GM12878 (cell line): Measurements from ENCODE around the gene SHB. TPM values are rescaled to one million over a fixed set of nuclear protein-coding genes. Genes with fewer than 3 reads are reported as not detected.

Experiments
- ATAC-seq: fragments of 200-7000 bp; cut with Tn5 transposase; 3 replicates; pipeline ENCODE4 v1.9.1; 2020; ENCODE audit warnings: mild to moderate bottlenecking, moderate library complexity
- BruUV-seq: library from RNA; stranded (reverse); fragments of 400-500 nt; replicated peaks from 2 replicates; lab custom pipeline; 2021; lab: Mats Ljungman, UMichigan
- CTCF ChIA-PET: fragments of 300-600 bp; sonication (Branson Sonifier 250); formaldehyde crosslinking; extraction: SDS; loops from one replicate; lab custom pipeline; 2021; ENCODE audit warnings: inconsistent platforms; lab: Yijun Ruan, JAX
- POLR2A ChIA-PET: fragments of 350-600 bp; formaldehyde crosslinking; extraction: SDS; loops from one replicate; lab custom pipeline; 2021; ENCODE audit warnings: inconsistent platforms; lab: Charles Lee
- RAD21 ChIA-PET: fragments of 300-600 bp; sonication (Branson Sonifier 250); formaldehyde crosslinking; loops from one replicate; lab custom pipeline; 2023; ENCODE audit warnings: antibody characterized with exemption; ENCODE audit not compliant: unreplicated experiment; lab: Charles Lee
- SMC1A ChIA-PET: fragments of 300-600 bp; sonication (Branson Sonifier 250); formaldehyde crosslinking; loops from one replicate; lab custom pipeline; 2023; ENCODE audit not compliant: unreplicated experiment, uncharacterized antibody; lab: Charles Lee
- DNase-seq: peaks from one replicate; pipeline ENCODE4 v3.0.0-alpha.2; 2011; ENCODE audit warnings: low read depth, low spot score
- FAIRE-seq: peaks from 3 replicates; lab custom pipeline; 2011; peaks lifted over from hg19 to GRCh38; lab: Jason Lieb, UNC
- H2AFZ ChIP-seq: 2 replicates; pipeline ENCODE4 v1.6.0; 2011; ENCODE audit warnings: low read depth, low read length, control low read depth; ENCODE audit not compliant: control insufficient read depth
- H3K27ac ChIP-seq: 2 replicates; pipeline ENCODE4 v1.5.1; 2011; ENCODE audit warnings: control low read depth; ENCODE audit not compliant: control insufficient read depth, insufficient read depth
- H3K27me3 ChIP-seq, 2 experiments: replicated peaks in 1 of 2; 2 replicates each; pipeline versions ENCODE4 v1.6.0 to v1.6.1; 2011; ENCODE audit warnings: low read length in 1 of 2; ENCODE audit not compliant: control insufficient read depth in 2 of 2, insufficient read depth in 2 of 2
- H3K36me3 ChIP-seq, 2 experiments: 2 replicates each; pipeline ENCODE4 v1.5.1; 2011; ENCODE audit warnings: low read length in 1 of 2; ENCODE audit not compliant: control insufficient read depth in 2 of 2, insufficient read depth in 2 of 2
- H3K4me1 ChIP-seq: 2 replicates; pipeline ENCODE4 v1.6.1; 2011; ENCODE audit warnings: mild to moderate bottlenecking, low read length, moderate library complexity, mixed read lengths; ENCODE audit not compliant: control insufficient read depth, insufficient read depth
- H3K4me2 ChIP-seq: 2 replicates; pipeline ENCODE4 v1.6.0; 2011; ENCODE audit warnings: control low read depth; ENCODE audit not compliant: control insufficient read depth, insufficient read depth
- H3K4me3 ChIP-seq: fragments of 200-600 bp; sonication (generic); 2 replicates; pipeline ENCODE4 v1.5.1; 2016
- H3K79me2 ChIP-seq: 2 replicates; pipeline ENCODE4 v1.6.0; 2011; ENCODE audit warnings: low read length; ENCODE audit not compliant: control insufficient read depth, insufficient read depth
- H3K9ac ChIP-seq: 2 replicates; pipeline ENCODE4 v1.8.0; 2011; ENCODE audit warnings: low read length, control low read depth, mixed read lengths; ENCODE audit not compliant: control insufficient read depth, insufficient read depth
- H3K9me3 ChIP-seq: replicated peaks from 3 replicates; pipeline ENCODE4 v1.5.1; 2011; ENCODE audit warnings: mild to moderate bottlenecking, low read length; ENCODE audit not compliant: control insufficient read depth, insufficient read depth
- H4K20me1 ChIP-seq: 2 replicates; pipeline ENCODE4 v1.6.0; 2011; ENCODE audit not compliant: control insufficient read depth, insufficient read depth
- BCL3 ChIP-seq: IDR thresholded peaks from 2 replicates; pipeline ENCODE4 v1.6.1; 2011; ENCODE audit warnings: borderline replicate concordance, low read depth, mild to moderate bottlenecking, moderate library complexity, low read length; ENCODE audit not compliant: insufficient read depth, poor library complexity, severe bottlenecking
- BCLAF1 ChIP-seq: fragments of 450-650 bp; IDR thresholded peaks from 2 replicates; pipeline ENCODE4 v1.6.1; 2017; ENCODE audit warnings: antibody characterized with exemption, mild to moderate bottlenecking, moderate library complexity
- CEBPZ ChIP-seq: fragments of 150-350 bp; IDR thresholded peaks from 2 replicates; pipeline ENCODE4 v1.6.1; 2016; ENCODE audit warnings: low read depth, low read length
- ELK1 ChIP-seq: IDR thresholded peaks from 2 replicates; pipeline ENCODE4 v1.6.1; 2012; ENCODE audit warnings: low read depth, low read length, improper control_type of control experiment
- MXI1 ChIP-seq: fragments of 150-350 bp; IDR thresholded peaks from 2 replicates; pipeline ENCODE4 v1.6.1; 2011; ENCODE audit warnings: low read depth, mild to moderate bottlenecking, inconsistent platforms, low read length, improper control_type of control experiment
- PML ChIP-seq: IDR thresholded peaks from 2 replicates; pipeline ENCODE4 v1.6.1; 2012; ENCODE audit warnings: low read length, inconsistent platforms
- POLR2A ChIP-seq: IDR thresholded peaks from 2 replicates; pipeline ENCODE4 v1.6.1; 2011; ENCODE audit warnings: low read depth, mild to moderate bottlenecking, low read length
- RBBP5 ChIP-seq: fragments of 200-600 bp; sonication (generic); conservative IDR thresholded peaks from 2 replicates; pipeline ENCODE4 v1.6.1; 2016
- SREBF1 ChIP-seq: IDR thresholded peaks from 2 replicates; pipeline ENCODE4 v1.6.1; 2012; ENCODE audit warnings: mild to moderate bottlenecking, low read length
- USF2 ChIP-seq: IDR thresholded peaks from 2 replicates; pipeline ENCODE4 v1.6.1; 2011; ENCODE audit warnings: low read depth, low read length, improper control_type of control experiment, borderline replicate concordance
- WRNIP1 ChIP-seq: IDR thresholded peaks from 2 replicates; pipeline ENCODE4 v1.6.1; 2011; ENCODE audit warnings: low read depth, low read length, improper control_type of control experiment, borderline replicate concordance
- WGBS: methylation state at CpG from one replicate; pipeline ENCODE4 v1.1.6; 2016; ENCODE audit warnings: low lambda C conversion rate; ENCODE audit not compliant: insufficient replicate concordance, insufficient coverage; ENCODE audit errors: missing lambda C conversion rate; 5-methylcytosine and 5-hydroxymethylcytosine counted together
- in situ Hi-C: fragments of 300-500 bp; cut with MboI; formaldehyde crosslinking; loops from 9 replicates; pipeline ENCODE4 v1.14.3; 2018; ENCODE audit warnings: mixed read lengths
- intact Hi-C: fragments of 100-400 bp; cut with micrococcal nuclease; formaldehyde crosslinking; loops from one replicate; pipeline ENCODE4 v1.14.2; 2022; ENCODE audit not compliant: unreplicated experiment
- polyA plus RNA-seq, 11 experiments: library from polyadenylated mRNA; depleted of rRNA in 4 of 11; unstranded in 6 of 11; stranded (reverse) in 5 of 11; fragments of >200 nt; fragmentation: Nextera tagmentation in 4 of 11; fragmentation: Illumina TruSeq in 1 of 11; extraction: Ambion mirVana in 4 of 11; extraction: Trizol in 1 of 11; gene quantifications; 1 replicate in 1 of 11; 2 replicates in 10 of 11; pipeline versions ENCODE4 v1.2.1 to v1.2.3, GENCODE V29; 2011 to 2016; ENCODE audit warnings: inconsistent platforms in 2 of 11, missing spikeins in 2 of 11, low read depth in 1 of 11
- total RNA-seq, 4 experiments: library from RNA; depleted of rRNA in 3 of 4; stranded (reverse); fragments of >200 nt in 3 of 4; fragmentation: Illumina TruSeq in 1 of 4; extraction: Trizol in 1 of 4; gene quantifications; 2 replicates each; pipeline versions ENCODE4 v1.2.1 to v1.2.3, GENCODE V29; 2013 to 2021

SHB gene
- total and polyA plus RNA-seq, 10 of the 15 experiments (the other 5 are each of a cell fraction or from before 2014, with no cell fraction given), result 0.29 to 6.2 (median 1.3) TPM

- ChIA-PET CTCF (interaction anchor here (0.8 to 1.6 kb wide), 6 partner anchors 9 to 105 kb away, joined by 3 to 7 read pairs (median 3); no protein-coding TSS in a partner anchor), POLR2A (interaction anchor here (0.7 to 1.2 kb wide), 5 partner anchors 10 to 95 kb away, joined by 3 to 5 read pairs (median 3); no protein-coding TSS in a partner anchor), SMC1A (interaction anchor here (0.7 to 3.6 kb wide), 8 partner anchors 10 to 94 kb away, joined by 3 to 23 read pairs (median 4); no protein-coding TSS in a partner anchor), RAD21 (interaction anchor here (1.0 to 2.0 kb wide), 7 partner anchors 9 to 352 kb away, joined by 3 to 15 read pairs (median 3); no protein-coding TSS in a partner anchor)
- in situ Hi-C loops, result loop anchor here (25.0 kb wide), 1 partner anchor 521 kb away; the partner anchor contains the start of gene POLR1E
- intact Hi-C loops, result no loop called here
- H3K36me3 ChIP-seq, result no peaks in the 10 kb centered on the region
- H2AFZ ChIP-seq, result peak overlapping the region; percentile 60
- H3K4me3 ChIP-seq, result no peak overlapping the region
- peak; percentile 91 for ATAC-seq
- no peaks in the 10 kb centered on the region for H3K9me3 ChIP-seq
- no peaks in the 10 kb centered on the region for H4K20me1 ChIP-seq
- H3K27me3 ChIP-seq, result no peaks in the 10 kb centered on the region
- peak overlapping the region; percentile 46 for H3K9ac ChIP-seq
- H3K79me2 ChIP-seq, result no peaks in the 10 kb centered on the region
- H3K27ac ChIP-seq, result peak overlapping the region; percentile 58
- BruUV-seq, result no TSS peak
- 17% methylated on average over 10 of the region's 10 CpGs for WGBS
- H3K4me1 ChIP-seq, result peaks cover 17% of the 10 kb centered on the region
- peak overlapping the region; percentile 75 for H3K4me2 ChIP-seq
- DNase-seq, result peak; percentile 56
- FAIRE-seq, result peak; percentile 44
- TF ChIP-seq USF2 (no peak; the same call in 1 of the 2 replicates), MXI1 (no peak; the same call in 1 of the 2 replicates), RBBP5 (no peak), SREBF1 (no peak), WRNIP1 (no peak), CEBPZ (no peak), BCL3 (no peak), ELK1 (no peak), PML (no peak), POLR2A (no peak), BCLAF1 (no peak)
Measured at GRCh38 chr9:38008168-38009034, 60.6 kb downstream of the SHB start.
